Mesenchymal stem cell (in vitro differentiated cells and primary cell): ENCODE results near the gene POU3F2.

ENCODE experiments used
- DNase-seq: peaks from one replicate; pipeline ENCODE4 v3.0.0-alpha.2; 2013
- H2AFZ ChIP-seq: one replicate; pipeline ENCODE4 v1.6.1; 2013; ENCODE audit warnings: low read depth, mild to moderate bottlenecking, control low read depth, inconsistent platforms, low read length, moderate library complexity
- H2AK5ac ChIP-seq: 2 replicates; pipeline ENCODE4 v1.6.1; 2013; ENCODE audit warnings: low read length, moderate library complexity, mild to moderate bottlenecking, inconsistent platforms; ENCODE audit not compliant: severe bottlenecking
- H2BK120ac ChIP-seq: one replicate; pipeline ENCODE4 v1.6.1; 2013; ENCODE audit warnings: low read depth, mild to moderate bottlenecking, inconsistent platforms, low read length, moderate library complexity
- H2BK12ac ChIP-seq, 2 experiments: one replicate each; pipeline ENCODE4 v1.6.1; 2013; ENCODE audit warnings: inconsistent platforms in 2 of 2, low read length in 2 of 2, mild to moderate bottlenecking in 2 of 2, moderate library complexity in 2 of 2, control low read depth in 1 of 2
- H2BK15ac ChIP-seq: one replicate; pipeline ENCODE4 v1.6.1; 2013; ENCODE audit warnings: mild to moderate bottlenecking, low read depth, inconsistent platforms; ENCODE audit not compliant: poor library complexity, severe bottlenecking
- H2BK5ac ChIP-seq: 2 replicates; pipeline ENCODE4 v1.6.1; 2013; ENCODE audit warnings: low read depth, mild to moderate bottlenecking, low read length, control low read depth, inconsistent platforms; ENCODE audit not compliant: poor library complexity, severe bottlenecking
- H3K14ac ChIP-seq, 2 experiments: one replicate each; pipeline ENCODE4 v1.6.1; 2013; ENCODE audit warnings: inconsistent platforms in 2 of 2, low read length in 2 of 2, control low read depth in 1 of 2, mild to moderate bottlenecking in 1 of 2, moderate library complexity in 1 of 2
- H3K18ac ChIP-seq, 2 experiments: one replicate each; pipeline ENCODE4 v1.6.1; 2013; ENCODE audit warnings: inconsistent platforms in 2 of 2, low read length in 2 of 2, control low read depth in 1 of 2, low read depth in 1 of 2, mild to moderate bottlenecking in 1 of 2
- H3K23ac ChIP-seq, 2 experiments: one replicate each; pipeline ENCODE4 v1.6.1; 2013; ENCODE audit warnings: inconsistent platforms in 2 of 2, low read length in 2 of 2, mild to moderate bottlenecking in 2 of 2, moderate library complexity in 2 of 2, control low read depth in 1 of 2
- H3K27ac ChIP-seq: 2 replicates; pipeline ENCODE4 v1.5.1; 2013; ENCODE audit warnings: mild to moderate bottlenecking, moderate library complexity, low read length, control low read depth, inconsistent platforms; ENCODE audit not compliant: poor library complexity, severe bottlenecking
- H3K27me3 ChIP-seq, 2 experiments: 2 replicates each; pipeline versions ENCODE4 v1.6.1 to v1.7.0; 2013; ENCODE audit warnings: low read length in 2 of 2, mild to moderate bottlenecking in 2 of 2, moderate library complexity in 2 of 2, control low read depth in 1 of 2, inconsistent platforms in 1 of 2; ENCODE audit not compliant: control insufficient read depth in 1 of 2, insufficient read depth in 1 of 2
- H3K36me3 ChIP-seq, 2 experiments: 2 replicates each; pipeline versions ENCODE4 v1.6.1 to v1.7.0; 2013; ENCODE audit warnings: low read length in 2 of 2, control low read depth in 1 of 2, inconsistent platforms in 1 of 2, low read depth in 1 of 2, mild to moderate bottlenecking in 1 of 2; ENCODE audit not compliant: insufficient read depth in 2 of 2, control insufficient read depth in 1 of 2
- H3K4ac ChIP-seq, 2 experiments: one replicate each; pipeline ENCODE4 v1.6.1; 2013; ENCODE audit warnings: inconsistent platforms in 2 of 2, low read length in 2 of 2, mild to moderate bottlenecking in 2 of 2, moderate library complexity in 2 of 2, control low read depth in 1 of 2, low read depth in 1 of 2
- H3K4me1 ChIP-seq: 2 replicates; pipeline ENCODE4 v1.6.1; 2013; ENCODE audit warnings: low read depth, low read length, control low read depth; ENCODE audit not compliant: control insufficient read depth, insufficient read depth
- H3K4me2 ChIP-seq: 2 replicates; pipeline ENCODE4 v1.6.1; 2013; ENCODE audit warnings: low read length, mild to moderate bottlenecking, inconsistent platforms; ENCODE audit not compliant: poor library complexity, severe bottlenecking
- H3K4me3 ChIP-seq, 2 experiments: 2 replicates each; pipeline versions ENCODE4 v1.5.1 to v1.7.0; 2013; ENCODE audit warnings: low read length in 2 of 2, mild to moderate bottlenecking in 2 of 2, control low read depth in 1 of 2, low read depth in 1 of 2; ENCODE audit not compliant: insufficient read depth in 1 of 2
- H3K79me1 ChIP-seq: replicated peaks from 2 replicates; pipeline ENCODE4 v1.6.1; 2013; ENCODE audit warnings: mild to moderate bottlenecking, control low read depth, low read length, inconsistent platforms; ENCODE audit not compliant: poor library complexity, severe bottlenecking
- H3K9ac ChIP-seq: 2 replicates; pipeline ENCODE4 v1.7.0; 2013; ENCODE audit warnings: mild to moderate bottlenecking, low read length, moderate library complexity
- H3K9me3 ChIP-seq: 2 replicates; pipeline ENCODE4 v1.7.0; 2013; ENCODE audit warnings: mild to moderate bottlenecking, low read length; ENCODE audit not compliant: control insufficient read depth
- H4K8ac ChIP-seq: one replicate; pipeline ENCODE4 v1.6.1; 2013; ENCODE audit warnings: inconsistent platforms, mild to moderate bottlenecking, low read length, moderate library complexity
- H4K91ac ChIP-seq: one replicate; pipeline ENCODE4 v1.6.1; 2013; ENCODE audit warnings: mild to moderate bottlenecking, low read length, inconsistent platforms
- WGBS: methylation state at CpG from one replicate; pipeline ENCODE4 v1.1.7; 2013; ENCODE audit warnings: mixed read lengths; 5-methylcytosine and 5-hydroxymethylcytosine counted together

The POU3F2 gene

GRCh38 chr6:98835149-98836024 lies 1.0 kb downstream of the POU3F2 start:
- no peak overlapping the region for H2BK120ac ChIP-seq
- H3K9ac ChIP-seq, result no peak overlapping the region
- no peaks in the 10 kb centered on the region for H3K79me1 ChIP-seq
- no peak overlapping the region for H2AK5ac ChIP-seq
- no peak overlapping the region for H3K27ac ChIP-seq
- peaks cover 84% of the 10 kb centered on the region in 2 experiments for H3K27me3 ChIP-seq
- H2BK12ac ChIP-seq, result no peak overlapping the region
- H3K9me3 ChIP-seq, result no peaks in the 10 kb centered on the region
- H3K18ac ChIP-seq, result no peak overlapping the region
- peak overlapping the region; percentile 59 for H3K4me2 ChIP-seq
- no peak for DNase-seq
- no peak overlapping the region for H3K4ac ChIP-seq
- no peak overlapping the region for H2AFZ ChIP-seq
- H4K91ac ChIP-seq, result no peak overlapping the region
- peak overlapping the region in 1 of 2 experiments; percentile 99 for H3K23ac ChIP-seq
- 2% methylated on average over 67 of the region's 76 CpGs for WGBS
- H3K4me1 ChIP-seq, result peaks cover 46% of the 10 kb centered on the region
- no peak overlapping the region for H4K8ac ChIP-seq
- no peak overlapping the region for H2BK15ac ChIP-seq
- no peaks in the 10 kb centered on the region for H3K36me3 ChIP-seq
- peak overlapping the region in 1 of 2 experiments; percentile 26 for H3K14ac ChIP-seq
- H2BK5ac ChIP-seq, result no peak overlapping the region
- H3K4me3 ChIP-seq, result peak overlapping the region in 1 of 2 experiments; percentile 65

- 3% methylated on average over 14 of the region's 23 CpGs for WGBS
- H3K27ac ChIP-seq, result no peak overlapping the region
- H3K14ac ChIP-seq, result no peak overlapping the region
- H3K4ac ChIP-seq, result no peak overlapping the region
- H3K23ac ChIP-seq, result peak overlapping the region in 1 of 2 experiments; percentile 56
- H3K9ac ChIP-seq, result no peak overlapping the region
- peaks cover 83 to 84% of the 10 kb centered on the region in 2 experiments for H3K27me3 ChIP-seq
- H3K18ac ChIP-seq, result no peak overlapping the region
- no peaks in the 10 kb centered on the region for H3K9me3 ChIP-seq
- no peak overlapping the region for H2BK12ac ChIP-seq
- no peak overlapping the region for H4K91ac ChIP-seq
- no peak overlapping the region for H4K8ac ChIP-seq
- H2AK5ac ChIP-seq, result no peak overlapping the region
- no peak overlapping the region for H3K4me2 ChIP-seq
- no peak overlapping the region for H2BK120ac ChIP-seq
- no peak for DNase-seq
- no peaks in the 10 kb centered on the region for H3K79me1 ChIP-seq
- H3K36me3 ChIP-seq, result no peaks in the 10 kb centered on the region
- H3K4me1 ChIP-seq, result peaks cover 43% of the 10 kb centered on the region
- no peak overlapping the region for H2AFZ ChIP-seq
- no peak overlapping the region for H3K4me3 ChIP-seq
- H2BK15ac ChIP-seq, result no peak overlapping the region
- H2BK5ac ChIP-seq, result no peak overlapping the region
These were observed 1.9 kb downstream of the POU3F2 start for GRCh38 chr6:98836025-98836961.

GRCh38 chr6:98836962-98837944 lies 2.9 kb downstream of the POU3F2 start:
- Histone ChIP-seq H3K79me1 (no peaks in the 10 kb centered on the region), H2AFZ (no peak overlapping the region), H3K4me3 (no peak overlapping the region), H3K9ac (no peak overlapping the region), H2AK5ac (no peak overlapping the region), H3K36me3 (no peaks in the 10 kb centered on the region), H3K4me1 (peaks cover 38% of the 10 kb centered on the region), H2BK15ac (no peak overlapping the region), H2BK120ac (no peak overlapping the region), H3K27ac (no peak overlapping the region), H3K4me2 (no peak overlapping the region), H3K18ac (no peak overlapping the region), H4K91ac (no peak overlapping the region), H3K9me3 (no peaks in the 10 kb centered on the region), H2BK5ac (no peak overlapping the region), H3K4ac (no peak overlapping the region), H3K27me3 (peaks cover 82 to 85% of the 10 kb centered on the region in 2 experiments), H3K14ac (no peak overlapping the region), H2BK12ac (no peak overlapping the region), H3K23ac (no peak overlapping the region), H4K8ac (no peak overlapping the region)
- 14% methylated on average over 7 of the region's 9 CpGs for WGBS
- no peak for DNase-seq
